NT2/D1 (cell line): ENCODE results near the gene NLRP3.
"Not testable (repeated sequence)": the region's sequence is repeated elsewhere in the genome, so short reads cannot be mapped to it uniquely, and the experiment has no call there.

ENCODE experiments used
- DNase-seq: peaks from one replicate; pipeline ENCODE4 v3.0.0-alpha.2; 2011; ENCODE audit warnings: low read depth, low spot score
- H3K27me3 ChIP-seq: 2 replicates; pipeline ENCODE4 v1.6.0; 2011; ENCODE audit warnings: mild to moderate bottlenecking; ENCODE audit not compliant: insufficient read length, insufficient read depth
- H3K36me3 ChIP-seq: 2 replicates; pipeline ENCODE4 v1.6.1; 2011; ENCODE audit warnings: mild to moderate bottlenecking, low read length, mixed read lengths; ENCODE audit not compliant: insufficient read depth, insufficient read length
- H3K4me1 ChIP-seq: 2 replicates; pipeline ENCODE4 v1.5.1; 2011; ENCODE audit not compliant: insufficient read depth, insufficient read length
- H3K4me3 ChIP-seq: 2 replicates; pipeline ENCODE4 v1.5.1; 2011; ENCODE audit warnings: low read depth; ENCODE audit not compliant: insufficient read length
- H3K9ac ChIP-seq: 2 replicates; pipeline ENCODE4 v1.6.0; 2011; ENCODE audit warnings: low read depth; ENCODE audit not compliant: insufficient read length
- H3K9me3 ChIP-seq: 2 replicates; pipeline ENCODE4 v1.5.1; 2011; ENCODE audit warnings: mild to moderate bottlenecking, low read length; ENCODE audit not compliant: insufficient read depth
- SUZ12 ChIP-seq: IDR thresholded peaks from 2 replicates; pipeline ENCODE4 v1.6.1; 2011; ENCODE audit not compliant: insufficient read length, insufficient read depth; ENCODE audit errors: extremely low read depth
- YY1 ChIP-seq: IDR thresholded peaks from 2 replicates; pipeline ENCODE4 v1.6.1; 2011; ENCODE audit not compliant: insufficient read length, insufficient read depth
- ZNF274 ChIP-seq: IDR thresholded peaks from 2 replicates; pipeline ENCODE4 v1.6.1; 2011; ENCODE audit warnings: mild to moderate bottlenecking, low read depth, low read length

The NLRP3 gene

DNA sequence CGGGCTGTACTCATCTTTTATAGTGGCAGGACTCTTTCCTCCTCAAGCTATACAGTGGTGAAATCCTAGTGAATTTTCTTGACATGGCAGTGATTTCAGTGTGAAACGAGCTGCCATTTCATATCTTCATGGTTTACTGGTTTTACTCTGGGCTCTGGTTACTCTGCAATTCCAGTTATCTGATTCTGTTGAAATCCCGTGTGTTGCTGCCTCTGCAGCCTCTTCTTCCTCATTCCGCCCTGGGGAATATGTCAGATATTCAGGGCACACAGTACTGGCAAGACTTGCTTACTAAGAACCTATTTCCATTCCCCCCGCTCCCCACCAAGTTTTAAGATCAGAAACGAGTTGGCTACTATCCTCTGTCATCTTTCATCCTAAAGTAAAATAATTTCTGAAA, 49.8 kb downstream of the NLRP3 start:
- H3K4me1 ChIP-seq: no peaks in the 10 kb centered on the region
- TF ChIP-seq ZNF274 (no peak), YY1 (no peak), SUZ12 (no peak)
- DNase-seq: no peak
- no peak overlapping the region for H3K4me3 ChIP-seq
- peaks cover 10% of the 10 kb centered on the region; the same call in 1 of the 2 replicates for H3K9me3 ChIP-seq
- H3K9ac ChIP-seq: no peak overlapping the region
- H3K36me3 ChIP-seq: no peaks in the 10 kb centered on the region
- no peaks in the 10 kb centered on the region for H3K27me3 ChIP-seq

DNA sequence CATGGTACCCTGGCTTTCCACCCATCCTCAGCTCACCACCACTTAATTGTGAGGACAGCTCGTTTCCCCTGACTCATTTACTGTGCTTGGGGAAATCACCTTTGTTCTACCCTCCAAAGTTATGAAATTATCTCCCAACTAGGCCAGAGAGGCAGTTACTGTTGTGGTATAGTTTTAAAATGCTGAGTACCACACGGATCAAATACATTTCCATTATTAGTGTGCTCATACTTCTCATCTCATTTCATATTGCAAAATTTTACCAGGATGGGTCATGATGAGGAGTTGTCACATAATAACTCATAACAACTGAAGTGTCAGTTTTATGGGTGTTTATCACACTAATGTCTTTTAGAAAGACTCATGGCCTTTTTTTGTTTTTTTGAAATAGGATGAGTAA, 51.2 kb downstream of the NLRP3 start:
- TF ChIP-seq ZNF274 (no peak), YY1 (no peak), SUZ12 (no peak)
- no peak overlapping the region for H3K4me3 ChIP-seq
- no peaks in the 10 kb centered on the region for H3K27me3 ChIP-seq
- no peak overlapping the region for H3K9ac ChIP-seq
- no peaks in the 10 kb centered on the region for H3K36me3 ChIP-seq
- no peak for DNase-seq
- H3K9me3 ChIP-seq: peaks cover 10% of the 10 kb centered on the region; the same call in 1 of the 2 replicates
- H3K4me1 ChIP-seq: no peaks in the 10 kb centered on the region

DNA sequence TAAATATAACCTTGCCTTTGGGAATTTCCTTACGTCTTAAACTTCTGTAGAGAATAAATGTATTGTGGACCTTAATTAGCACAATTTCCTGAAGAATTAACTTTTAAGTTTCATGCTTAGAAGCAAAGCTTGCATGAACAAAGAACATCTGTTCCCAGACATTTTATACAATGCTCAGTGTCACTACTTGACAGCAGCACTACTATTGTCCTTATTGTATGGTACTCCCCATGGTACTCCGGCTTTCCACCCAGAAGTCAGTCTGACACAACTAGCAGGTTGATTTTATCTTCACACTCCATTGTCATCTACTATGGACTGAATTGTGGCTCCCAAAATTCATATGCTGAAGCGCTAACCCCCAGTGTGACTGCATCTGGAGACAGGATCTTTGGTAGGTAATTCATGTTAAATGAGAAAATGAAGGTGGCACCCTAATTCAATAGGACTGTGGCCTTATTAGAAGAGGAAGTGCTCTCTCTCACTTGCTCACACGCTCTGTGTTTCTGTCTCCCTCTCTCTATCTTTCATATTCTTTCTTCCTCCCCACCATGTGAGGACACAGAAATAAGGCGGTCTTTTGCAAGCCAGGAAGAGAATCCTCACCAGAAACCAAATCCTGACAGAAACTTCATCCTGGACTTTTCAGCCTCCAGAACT, 52.6 kb downstream of the NLRP3 start:
- TF ChIP-seq YY1 (no peak), ZNF274 (no peak), SUZ12 (no peak)
- no peaks in the 10 kb centered on the region for H3K36me3 ChIP-seq
- H3K9me3 ChIP-seq: no peaks in the 10 kb centered on the region
- H3K9ac ChIP-seq: no peak overlapping the region
- H3K4me3 ChIP-seq: no peak overlapping the region
- DNase-seq: no peak
- H3K27me3 ChIP-seq: no peaks in the 10 kb centered on the region
- no peaks in the 10 kb centered on the region for H3K4me1 ChIP-seq

DNA sequence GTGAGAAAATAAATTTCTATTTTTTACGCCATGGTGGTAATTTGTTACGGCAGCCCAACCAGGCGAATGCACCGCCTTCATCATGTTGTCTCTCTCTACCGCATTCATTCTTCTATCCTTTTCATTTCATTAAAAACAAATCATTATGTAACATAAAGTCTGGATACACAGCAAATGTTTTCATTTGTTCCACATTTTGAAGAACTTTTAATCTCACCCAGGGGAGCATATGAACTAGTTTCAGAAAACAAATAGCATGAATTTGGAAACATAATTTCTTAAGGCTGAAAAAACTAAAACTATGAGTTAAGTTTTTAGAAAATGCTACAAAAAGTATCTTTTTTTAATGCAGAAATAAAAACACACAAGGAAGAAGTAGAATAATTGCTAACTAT, 53.2 kb downstream of the NLRP3 start:
- no peak overlapping the region for H3K9ac ChIP-seq
- no peaks in the 10 kb centered on the region for H3K36me3 ChIP-seq
- H3K27me3 ChIP-seq: no peaks in the 10 kb centered on the region
- H3K4me1 ChIP-seq: peaks cover under 1% of the 10 kb centered on the region
- TF ChIP-seq SUZ12 (no peak), YY1 (no peak), ZNF274 (no peak)
- H3K9me3 ChIP-seq: no peaks in the 10 kb centered on the region
- no peak overlapping the region for H3K4me3 ChIP-seq
- no peak for DNase-seq

DNA sequence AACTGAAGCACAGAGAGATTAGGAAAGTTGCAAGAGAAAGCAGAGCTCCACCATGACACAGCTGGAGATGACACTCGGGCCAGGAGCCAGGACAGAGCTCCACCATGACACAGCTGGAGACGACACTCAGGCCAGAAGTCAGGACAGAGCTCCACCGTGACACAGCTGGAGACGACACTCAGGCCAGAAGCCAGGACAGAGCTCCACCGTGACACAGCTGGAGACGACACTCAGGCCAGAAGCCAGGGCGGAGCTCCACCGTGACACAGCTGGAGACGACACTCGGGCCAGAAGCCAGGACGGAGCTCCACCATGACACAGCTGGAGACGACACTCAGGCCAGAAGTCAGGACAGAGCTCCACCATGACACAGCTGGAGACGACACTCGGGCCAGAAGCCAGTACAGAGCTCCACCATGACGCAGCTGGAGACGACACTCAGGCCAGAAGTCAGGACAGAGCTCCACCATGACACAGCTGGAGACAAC, 55.0 kb downstream of the NLRP3 start:
- not testable (repeated sequence) for H3K36me3 ChIP-seq, H3K4me3 ChIP-seq

DNA sequence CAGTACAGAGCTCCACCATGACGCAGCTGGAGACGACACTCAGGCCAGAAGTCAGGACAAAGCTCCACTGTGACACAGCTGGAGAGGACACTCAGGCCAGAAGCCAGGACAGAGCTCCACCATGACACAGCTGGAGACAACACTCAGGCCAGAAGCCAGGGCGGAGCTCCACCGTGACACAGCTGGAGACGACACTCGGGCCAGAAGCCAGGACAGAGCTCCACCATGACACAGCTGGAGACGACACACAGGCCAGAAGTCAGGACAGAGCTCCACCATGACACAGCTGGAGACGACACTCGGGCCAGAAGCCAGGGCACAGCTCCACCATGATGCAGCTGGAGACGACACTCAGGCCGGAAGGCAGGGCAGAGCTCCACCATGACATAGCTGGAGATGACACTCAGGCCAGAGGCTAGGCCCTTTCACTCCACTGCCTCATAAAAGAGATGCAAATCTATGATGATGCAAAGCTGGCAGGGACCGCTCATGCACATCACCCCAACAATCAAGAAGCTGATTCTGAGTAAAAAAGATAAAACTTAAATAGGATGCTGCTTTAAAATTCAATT, 55.6 kb downstream of the NLRP3 start:
- H3K27me3 ChIP-seq: no peaks in the 10 kb centered on the region
- no peak overlapping the region for H3K4me3 ChIP-seq
- H3K9ac ChIP-seq: no peak overlapping the region
- TF ChIP-seq SUZ12 (no peak), ZNF274 (no peak), YY1 (no peak)
- no peak for DNase-seq
- H3K9me3 ChIP-seq: 0 out of 2 replicates have a peak, but pooled peaks cover 6% of the 10 kb centered on the region
- peaks cover 2% of the 10 kb centered on the region for H3K4me1 ChIP-seq
- no peaks in the 10 kb centered on the region for H3K36me3 ChIP-seq

More for the DNA sequence above, 55.0 kb downstream of the NLRP3 start:
- H3K9ac ChIP-seq, H3K27me3 ChIP-seq, H3K4me1 ChIP-seq, H3K9me3 ChIP-seq, DNase-seq: not testable (repeated sequence)

DNA sequence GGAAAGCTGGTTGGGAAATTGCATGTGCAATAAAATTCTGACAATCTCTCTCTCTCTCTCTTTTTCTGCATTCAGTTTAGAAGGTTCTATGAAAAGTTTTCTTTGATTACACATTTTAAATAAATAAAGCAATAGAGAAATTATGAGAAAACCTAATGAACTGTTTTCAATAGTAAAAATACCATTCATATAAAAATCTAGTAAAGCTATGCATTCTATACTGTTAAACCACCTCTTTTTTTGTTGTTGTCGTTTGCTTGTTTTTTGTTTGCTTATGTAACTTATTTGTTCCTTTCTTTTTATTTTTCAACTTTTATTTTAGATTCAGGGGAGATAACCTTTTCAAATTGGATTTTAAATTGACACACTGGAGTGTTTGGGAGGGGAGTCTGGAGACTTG, 56.1 kb downstream of the NLRP3 start:
- H3K27me3 ChIP-seq: no peaks in the 10 kb centered on the region
- H3K9me3 ChIP-seq: 0 out of 2 replicates have a peak, but pooled peaks cover 6% of the 10 kb centered on the region
- no peaks in the 10 kb centered on the region for H3K36me3 ChIP-seq
- no peak for TF ChIP-seq YY1
- no peak for TF ChIP-seq SUZ12
- TF ChIP-seq ZNF274: no peak
- DNase-seq: no peak
- no peak overlapping the region for H3K4me3 ChIP-seq
- H3K4me1 ChIP-seq: peaks cover 2% of the 10 kb centered on the region
- no peak overlapping the region for H3K9ac ChIP-seq
